HT-29 (cell line): ENCODE results near the gene ITPRIPL1. TPM values are rescaled to one million over a fixed set of nuclear protein-coding genes. Genes with fewer than 3 reads are reported as not detected.
"Not testable (repeated sequence)": the region's sequence is repeated elsewhere in the genome, so short reads cannot be mapped to it uniquely, and the experiment has no call there.

Experiments
- DNase-seq: peaks from one replicate; pipeline ENCODE4 v3.0.0-alpha.2; 2015; ENCODE audit warnings: low spot score
- total RNA-seq: library from RNA; depleted of rRNA; stranded (reverse); fragments of >200 nt; shearing (Covaris generic); gene quantifications from 2 replicates; pipeline ENCODE4 v1.2.3, GENCODE V29; 2014; rRNA removed

Gene ITPRIPL1, protein sequence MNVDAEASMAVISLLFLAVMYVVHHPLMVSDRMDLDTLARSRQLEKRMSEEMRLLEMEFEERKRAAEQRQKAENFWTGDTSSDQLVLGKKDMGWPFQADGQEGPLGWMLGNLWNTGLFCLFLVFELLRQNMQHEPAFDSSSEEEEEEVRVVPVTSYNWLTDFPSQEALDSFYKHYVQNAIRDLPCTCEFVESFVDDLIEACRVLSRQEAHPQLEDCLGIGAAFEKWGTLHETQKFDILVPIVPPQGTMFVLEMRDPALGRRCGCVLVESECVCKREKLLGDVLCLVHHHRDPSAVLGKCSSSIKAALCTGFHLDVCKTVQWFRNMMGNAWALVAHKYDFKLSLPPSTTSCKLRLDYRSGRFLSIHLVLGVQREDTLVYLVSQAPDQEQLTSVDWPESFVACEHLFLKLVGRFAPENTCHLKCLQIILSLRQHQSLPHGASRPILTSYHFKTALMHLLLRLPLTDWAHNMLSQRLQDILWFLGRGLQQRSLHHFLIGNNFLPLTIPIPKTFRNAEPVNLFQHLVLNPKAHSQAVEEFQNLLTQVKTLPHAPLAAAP
- not detected in 2 replicates for total RNA-seq

GRCh38 chr2:96325041-96325883 lies at the start of gene ITPRIPL1:
Gene ITPRIPL1 (plus strand): TSS chr2:96325317. CDS start chr2:96325840, 523 bp downstream.
- no peak for DNase-seq

DNA sequence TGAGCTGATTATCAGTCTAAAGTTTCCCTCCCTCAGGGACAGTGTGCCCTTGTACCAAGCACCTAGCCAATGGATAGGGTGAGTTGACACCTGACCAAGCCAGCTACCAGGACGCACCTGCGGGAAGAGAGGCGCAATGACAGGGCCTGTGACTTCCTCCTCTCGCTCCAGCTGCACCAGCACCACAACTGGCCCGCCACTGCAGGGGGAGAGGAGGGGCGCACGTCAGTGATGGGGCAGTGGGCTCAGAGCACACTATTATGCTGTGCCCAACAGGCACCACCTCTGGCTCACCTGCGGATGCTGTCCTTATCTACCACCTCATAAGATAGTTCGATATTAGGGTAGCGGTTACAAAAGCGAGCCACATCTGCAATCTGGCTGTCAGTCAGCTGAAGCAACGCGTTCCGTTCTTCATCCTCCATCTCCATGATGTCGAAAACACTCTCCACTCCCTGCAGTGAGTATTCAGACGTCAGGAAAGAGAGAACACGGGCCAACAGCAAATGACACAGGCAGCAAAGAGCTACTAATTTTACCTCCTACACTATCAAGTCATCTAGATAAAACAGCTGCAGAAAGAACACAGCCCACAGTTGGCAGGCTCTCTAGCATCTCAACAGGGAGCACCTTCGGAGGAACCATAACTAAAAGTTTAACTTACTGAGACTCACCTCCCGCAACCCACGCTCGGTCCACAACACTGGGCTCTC lies 48.2 kb upstream of the ITPRIPL1 start:
- no peak for DNase-seq

DNA sequence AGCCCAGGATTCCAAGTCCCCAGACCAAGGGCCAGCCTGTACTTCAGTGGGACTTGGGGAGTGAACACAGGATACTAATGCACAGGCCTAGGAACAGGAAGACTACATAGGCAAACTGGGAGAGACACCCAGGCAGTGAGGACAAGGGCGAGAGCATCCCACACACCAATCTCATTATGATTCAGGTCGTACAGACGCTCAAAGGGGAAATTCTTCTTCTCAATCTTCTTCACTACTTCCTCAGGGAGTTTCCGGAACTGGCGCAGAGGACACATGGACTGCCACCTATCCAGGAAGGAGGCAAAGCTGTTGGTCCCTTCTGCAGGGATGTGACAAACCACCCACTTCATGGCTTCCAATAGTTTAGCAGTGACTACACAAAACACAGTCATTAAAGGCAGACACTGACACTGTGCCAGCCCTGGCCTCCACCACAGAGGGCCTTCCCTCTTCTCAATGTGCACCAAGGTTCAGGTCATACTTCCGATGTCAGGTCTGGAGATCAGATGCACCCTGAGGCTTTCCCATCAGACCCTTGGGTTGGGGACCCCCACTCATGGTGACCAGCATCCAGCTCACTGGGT lies 37.8 kb upstream of the ITPRIPL1 start:
- no peak for DNase-seq

DNA sequence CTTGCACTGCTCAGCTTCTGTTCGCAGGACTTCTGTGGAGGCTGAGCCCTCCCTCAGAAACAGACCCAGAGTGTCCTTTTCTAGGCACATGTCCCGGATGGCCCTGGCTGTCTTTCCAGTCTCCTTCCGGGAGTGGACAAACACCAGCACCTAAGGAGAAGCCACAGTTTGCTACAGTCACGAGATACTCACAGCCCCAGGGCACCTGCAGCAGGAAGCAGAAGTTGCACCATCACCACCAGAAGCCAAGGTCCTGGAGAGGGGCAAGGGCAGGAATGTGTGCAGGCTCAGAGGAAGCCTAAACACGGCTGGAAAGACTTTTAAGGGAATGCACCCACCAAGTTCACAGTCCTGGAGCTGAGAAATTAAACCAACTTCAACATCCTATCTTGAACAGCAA lies 33.4 kb upstream of the ITPRIPL1 start:
- no peak for DNase-seq

- DNase-seq, result not testable (repeated sequence)
Measured at GRCh38 chr2:96294271-96294670, 30.8 kb upstream of the ITPRIPL1 start.

DNA sequence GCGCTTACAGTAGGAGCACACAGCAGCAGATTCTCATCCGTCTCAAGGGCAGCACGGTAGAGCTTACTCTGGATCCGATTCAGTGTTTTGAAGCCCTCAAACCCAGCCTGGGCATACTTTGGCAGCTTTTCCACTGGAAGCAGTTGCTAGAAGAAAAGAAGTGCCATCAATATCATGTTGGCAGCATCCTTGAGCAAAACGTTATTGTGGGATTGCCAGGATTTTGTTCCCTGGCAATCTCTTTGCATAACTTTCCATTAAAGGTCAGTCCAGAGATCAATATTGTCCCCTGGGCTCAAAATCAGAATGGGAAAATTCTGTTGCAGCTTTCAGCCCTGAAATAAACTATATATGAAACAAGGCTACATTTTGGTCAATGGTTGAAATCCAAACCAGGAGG lies 28.2 kb upstream of the ITPRIPL1 start:
- no peak for DNase-seq

DNA sequence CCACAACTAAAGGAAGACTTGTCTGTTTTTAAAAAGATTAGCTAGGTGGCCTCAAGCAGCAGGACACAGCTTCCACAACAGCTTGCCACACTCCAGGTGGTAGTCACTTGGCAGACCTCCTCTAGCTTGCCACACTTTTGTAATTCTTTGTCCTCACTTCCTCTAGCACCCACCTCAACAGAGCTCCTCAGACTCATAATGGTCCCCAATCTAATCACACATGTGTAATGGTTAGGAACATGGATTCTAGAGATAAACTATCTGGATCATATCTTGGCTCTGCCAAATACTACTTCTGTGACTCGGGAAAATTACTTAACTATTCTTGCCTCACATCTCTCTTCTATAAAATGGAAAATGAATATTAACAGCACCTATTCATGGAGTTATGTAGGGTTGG lies 23.3 kb upstream of the ITPRIPL1 start:
- DNase-seq, result no peak

DNA sequence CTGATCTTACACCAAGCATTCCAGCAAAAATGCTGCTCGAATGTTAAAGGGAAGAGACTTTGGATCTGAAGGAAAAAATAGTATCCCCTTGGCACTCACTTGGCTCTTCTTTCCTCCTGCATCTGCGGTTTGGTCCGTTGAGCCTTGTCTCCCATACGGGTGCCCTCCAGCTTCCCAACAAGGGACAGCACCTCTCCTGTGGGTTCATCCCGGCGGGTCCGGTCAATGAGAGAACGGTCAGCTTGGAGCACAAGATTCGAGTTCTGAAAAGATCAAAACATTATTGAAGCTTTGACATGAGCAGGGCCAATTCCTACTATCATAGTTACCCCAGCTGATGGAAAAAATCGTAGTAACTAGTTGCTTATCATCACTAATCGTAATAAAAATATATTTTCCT lies 20.5 kb upstream of the ITPRIPL1 start:
- no peak for DNase-seq

DNA sequence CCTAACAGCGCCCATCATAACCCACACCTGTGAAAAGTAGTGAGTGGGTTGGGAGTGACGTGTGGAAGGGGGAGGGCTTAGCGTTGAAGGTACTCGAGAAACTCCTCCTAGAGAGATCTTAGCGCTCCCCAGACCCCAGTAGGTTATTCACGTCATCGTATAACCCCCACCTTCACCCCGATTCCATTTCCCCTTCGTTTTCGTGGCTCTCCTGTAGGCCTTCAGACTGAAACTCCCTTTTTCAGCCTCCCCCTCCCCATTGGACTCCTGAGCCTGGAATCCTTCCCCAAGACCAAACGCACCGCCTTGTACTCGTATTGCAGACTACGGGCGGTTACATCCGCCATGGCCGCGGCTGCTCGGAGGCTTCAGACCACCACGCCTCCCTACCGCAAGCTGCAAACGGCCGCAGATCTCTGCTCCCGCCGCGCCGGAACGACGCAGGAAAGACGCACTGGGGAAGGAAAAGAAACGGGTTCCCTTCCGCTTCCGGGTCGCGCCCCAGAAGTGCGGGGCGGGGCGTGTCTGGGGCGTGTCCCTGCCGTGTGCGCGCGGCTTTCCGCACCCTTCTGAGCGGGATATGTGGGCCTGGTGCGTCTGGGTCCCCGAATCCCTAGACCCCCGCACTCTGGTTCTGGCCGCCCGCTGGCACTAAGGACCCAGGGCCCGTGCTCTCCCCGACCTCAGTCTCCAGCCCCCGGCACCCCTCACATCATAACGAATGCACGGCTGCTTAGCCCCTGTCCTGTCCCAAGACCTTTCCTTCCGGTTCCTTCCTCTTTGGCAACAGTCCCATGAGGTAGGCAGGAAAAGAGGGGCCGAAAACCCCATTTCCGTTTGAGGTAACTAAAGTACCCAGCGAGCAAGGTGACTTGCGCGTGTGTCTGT lies 19.8 kb upstream of the ITPRIPL1 start, which contains the start of gene SNRNP200:
Gene SNRNP200, minus strand, starts transcription at position 456 of the 888 bp plus-strand sequence. Its CDS starts 109 bp downstream, at position 347.
- peak; percentile 88 for DNase-seq

DNA sequence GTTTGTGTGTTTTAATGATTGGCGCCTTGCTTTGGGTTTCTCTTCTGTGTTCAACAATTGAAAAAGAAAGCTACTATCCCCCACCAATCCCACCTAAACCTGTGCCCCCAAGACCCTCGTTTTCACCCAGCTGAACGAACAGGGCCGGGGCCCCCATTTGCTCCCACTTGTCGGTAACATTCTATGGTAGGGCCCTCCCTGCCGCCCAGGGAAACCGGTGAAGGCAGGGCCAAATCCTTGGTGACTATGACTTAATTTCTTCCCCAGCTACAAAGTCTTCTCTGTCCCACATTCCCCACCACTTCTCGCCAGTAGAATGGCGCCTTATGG lies 19.2 kb upstream of the ITPRIPL1 start:
- DNase-seq, result no peak

- no peak for DNase-seq
Measured at GRCh38 chr2:96306370-96306769, 18.7 kb upstream of the ITPRIPL1 start.

- DNase-seq, result no peak
Measured at GRCh38 chr2:96308248-96308647, 16.9 kb upstream of the ITPRIPL1 start.

GRCh38 chr2:96315005-96315399 lies 10.1 kb upstream of the ITPRIPL1 start:
- no peak for DNase-seq

- no peak for DNase-seq
Measured at GRCh38 chr2:96315400-96316071, 9.6 kb upstream of the ITPRIPL1 start.

DNA sequence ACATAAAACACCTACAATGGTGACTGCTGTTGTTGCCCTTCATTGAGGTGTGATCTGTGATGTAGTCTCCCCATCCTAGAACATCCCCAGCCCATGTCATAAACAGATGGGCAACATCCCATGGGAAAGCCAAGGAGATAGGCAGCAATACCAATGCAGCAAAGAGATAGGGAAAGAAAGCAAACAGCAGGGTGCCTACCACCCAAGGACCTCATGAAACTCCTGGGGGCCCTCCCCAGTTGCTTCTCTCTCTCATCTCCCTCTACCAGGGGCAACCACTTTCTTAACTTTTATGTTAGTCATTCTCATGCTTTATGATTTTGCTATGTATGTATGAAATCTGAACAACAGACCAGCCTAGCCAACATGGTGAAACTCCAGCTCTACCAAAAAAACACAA lies 8.1 kb upstream of the ITPRIPL1 start:
- no peak for DNase-seq

DNA sequence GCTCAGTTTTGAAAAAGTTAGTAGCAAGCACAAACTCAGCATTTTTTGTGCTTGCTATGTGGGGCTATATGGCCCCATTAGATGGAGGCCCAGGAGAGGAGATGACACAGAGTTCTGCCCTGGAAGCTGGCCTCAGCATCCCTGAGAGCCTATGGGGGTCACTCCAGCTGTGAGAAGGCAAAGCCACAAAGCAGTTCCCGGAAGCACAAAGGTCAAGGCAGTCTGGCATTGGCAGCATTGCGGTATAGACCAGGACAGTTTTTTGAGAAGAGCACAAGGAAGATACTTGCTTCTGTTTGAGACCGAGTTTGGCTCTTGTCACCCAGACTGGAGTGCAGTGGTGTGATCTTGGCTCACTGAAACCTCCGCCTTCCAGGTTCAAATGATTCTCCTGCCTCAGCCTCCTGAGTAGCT lies 7.5 kb upstream of the ITPRIPL1 start:
- no peak for DNase-seq

DNA sequence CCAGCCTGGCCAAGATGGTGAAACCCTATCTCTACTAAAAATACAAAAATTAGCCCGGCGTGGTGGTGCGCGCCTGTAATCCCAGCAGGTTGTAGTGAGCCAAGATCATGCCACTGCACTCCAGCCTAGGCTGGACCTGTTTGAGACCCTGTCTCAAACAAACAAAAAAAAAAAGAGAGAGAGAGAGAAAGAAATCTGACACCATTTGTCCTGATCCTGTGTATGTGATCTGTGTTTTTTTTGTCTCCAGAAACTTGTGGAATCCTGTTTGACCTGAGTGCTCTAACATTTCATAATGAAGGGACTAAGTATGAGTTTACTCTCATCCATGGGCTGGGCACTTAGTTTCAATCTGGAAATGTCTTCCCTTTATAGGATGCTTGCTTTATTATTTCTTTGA lies 6.4 kb upstream of the ITPRIPL1 start:
- no peak for DNase-seq

DNA sequence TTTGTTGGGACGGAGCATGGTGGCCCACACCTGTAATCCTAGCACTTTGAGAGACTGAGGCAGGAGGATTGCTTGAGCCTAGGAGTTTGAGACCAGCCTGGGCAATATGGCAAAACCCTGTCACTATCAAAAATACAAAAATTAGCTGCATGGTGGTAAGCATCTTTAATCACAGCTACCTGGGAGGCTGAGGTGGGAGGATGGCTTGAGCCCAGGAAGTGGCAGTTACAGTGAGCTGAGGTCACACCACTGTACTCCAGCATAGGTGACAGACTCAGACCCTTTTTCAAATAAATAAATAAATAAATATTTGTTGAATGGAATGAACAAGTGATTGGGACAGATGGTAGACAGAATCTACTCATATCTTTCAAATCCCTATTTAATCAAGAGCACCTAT lies 5.7 kb upstream of the ITPRIPL1 start:
- no peak for DNase-seq

DNA sequence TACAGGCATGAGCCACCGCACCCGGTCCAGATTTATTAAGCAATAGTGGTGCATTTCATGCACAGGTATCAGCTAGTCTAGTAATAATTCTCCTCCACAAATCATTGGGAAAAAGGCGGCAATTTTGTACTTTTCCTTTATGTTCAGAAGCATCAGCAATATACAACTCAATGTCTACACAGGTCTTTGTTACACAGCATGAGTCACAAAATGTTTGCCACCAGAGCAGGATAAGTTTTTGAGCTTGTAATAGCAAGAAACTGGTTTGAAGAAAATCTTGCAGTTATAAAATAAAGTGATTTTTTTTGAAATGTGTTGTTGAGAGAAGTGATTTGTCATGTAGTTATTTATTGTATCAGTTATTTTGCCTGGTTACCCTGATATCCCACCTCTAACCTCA lies 4.8 kb upstream of the ITPRIPL1 start:
- no peak for DNase-seq
